GM12892 (cell line): ENCODE measurements around the gene TRAF7.

Experiments used
- POLR2A ChIP-seq: IDR thresholded peaks from 2 replicates; pipeline ENCODE4 v1.6.1; 2011; ENCODE audit warnings: low read depth, low read length, control low read depth
- POLR2AphosphoS5 ChIP-seq: IDR thresholded peaks from 2 replicates; pipeline ENCODE4 v1.6.1; 2011; ENCODE audit warnings: low read depth, low read length, control low read depth
- TAF1 ChIP-seq: IDR thresholded peaks from 2 replicates; pipeline ENCODE4 v1.6.1; 2011; ENCODE audit warnings: low read depth, mild to moderate bottlenecking, control low read depth, low read length, borderline replicate concordance

DNA sequence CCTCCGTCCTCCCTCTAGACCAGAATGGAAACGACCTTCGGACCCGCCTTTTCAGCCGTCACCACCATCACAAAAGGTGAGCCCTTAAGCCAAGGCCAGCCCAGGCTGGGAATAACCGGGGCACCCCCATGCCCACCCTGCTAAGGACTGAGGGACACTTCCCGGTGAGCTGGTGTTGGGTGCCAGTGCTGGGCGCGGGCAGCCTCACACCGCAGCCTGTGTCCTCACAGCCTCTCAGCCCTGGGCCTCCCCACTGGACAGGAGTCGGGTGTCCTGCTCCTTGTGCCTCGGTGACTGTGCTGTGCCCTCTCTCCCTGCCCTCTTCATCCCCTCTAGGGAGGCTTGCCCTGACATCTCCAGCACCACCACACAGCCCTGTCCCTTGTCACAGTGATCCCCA is 10.3 kb downstream of the TRAF7 start:
- TF ChIP-seq TAF1 (no peak), POLR2A (no peak), POLR2AphosphoS5 (no peak)
